Measurements from ENCODE around the gene ADORA3. TPM values are rescaled to one million over a fixed set of nuclear protein-coding genes. Genes with fewer than 3 reads are reported as not detected.
A peak's percentile ranks its signal among the peaks of the same experiment; 100 is the strongest.
"Not testable (repeated sequence)": the region's sequence is repeated elsewhere in the genome, so short reads cannot be mapped to it uniquely, and the experiment has no call there.

ADORA3 gene
- total RNA-seq, result 0.20 TPM

DNA sequence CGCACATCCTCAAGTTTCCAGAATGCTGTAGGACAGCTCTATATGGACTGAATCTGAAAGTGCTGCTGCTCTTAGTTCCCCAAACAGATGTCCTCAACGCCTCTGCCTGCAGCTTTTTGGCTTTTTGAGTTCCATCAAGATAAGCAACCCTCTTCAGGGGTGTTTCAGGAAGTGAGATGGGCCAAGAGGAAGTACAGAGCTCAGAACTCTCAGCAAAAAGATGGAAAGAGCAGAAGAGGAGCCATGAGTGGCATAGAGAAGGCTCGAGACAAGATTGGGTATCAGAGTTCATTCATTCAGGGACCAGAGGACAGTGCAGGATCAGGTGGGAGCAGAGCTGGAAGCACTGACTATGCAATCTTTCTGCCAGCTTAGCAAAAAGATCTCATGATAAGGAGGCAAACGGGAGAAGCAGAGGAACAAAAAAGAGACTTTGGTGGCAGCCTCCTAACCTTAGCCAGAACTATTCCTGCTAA, at the start of gene ADORA3, which contains the start of gene TMIGD3:
Gene ADORA3 (minus strand): TSS at position 49 of the 476 bp plus-strand sequence. CDS start 279 bp downstream, outside the sequence.
Gene TMIGD3 (minus strand): TSS at position 49 of the 476 bp plus-strand sequence. CDS start 279 bp downstream, outside the sequence.
- no peak for DNase-seq

DNA sequence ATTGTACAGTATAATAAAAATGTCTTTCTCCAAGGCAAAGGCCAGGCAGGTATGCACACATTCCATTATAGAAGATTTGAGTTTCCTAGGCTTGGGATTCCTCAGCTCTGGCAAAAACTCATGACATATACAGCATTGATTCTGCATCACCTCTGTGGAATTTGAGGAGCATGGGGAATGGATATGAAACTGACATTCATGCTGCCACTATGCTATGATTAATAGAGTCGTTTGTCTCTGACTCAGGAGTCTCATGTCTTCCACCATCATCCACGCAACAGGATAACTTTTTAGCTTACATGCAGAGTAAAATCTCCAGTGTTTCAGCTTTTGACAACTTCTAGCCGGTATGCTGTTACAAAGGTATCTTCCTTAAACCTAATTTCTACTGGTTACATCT, 49.8 kb upstream of the ADORA3 start:
- no peak for DNase-seq

DNA sequence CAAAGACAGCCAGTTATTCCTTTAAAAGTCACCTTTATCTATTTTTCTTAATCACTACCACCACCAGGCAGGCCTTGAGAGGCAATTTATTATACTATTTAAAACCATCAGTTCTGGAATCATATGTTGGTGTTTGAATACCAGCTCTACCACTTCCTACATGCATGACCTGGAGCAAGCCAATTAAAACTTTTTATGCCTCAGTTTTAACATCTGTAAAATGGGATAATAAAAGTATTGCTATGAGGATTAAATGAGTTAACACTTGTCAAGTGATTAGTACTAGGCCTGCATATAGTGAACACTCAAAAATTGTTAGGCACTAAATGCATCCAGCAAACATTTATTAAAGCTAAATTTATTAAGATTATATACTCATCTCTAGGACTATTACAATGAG, 49.2 kb upstream of the ADORA3 start:
- no peak for DNase-seq

DNA sequence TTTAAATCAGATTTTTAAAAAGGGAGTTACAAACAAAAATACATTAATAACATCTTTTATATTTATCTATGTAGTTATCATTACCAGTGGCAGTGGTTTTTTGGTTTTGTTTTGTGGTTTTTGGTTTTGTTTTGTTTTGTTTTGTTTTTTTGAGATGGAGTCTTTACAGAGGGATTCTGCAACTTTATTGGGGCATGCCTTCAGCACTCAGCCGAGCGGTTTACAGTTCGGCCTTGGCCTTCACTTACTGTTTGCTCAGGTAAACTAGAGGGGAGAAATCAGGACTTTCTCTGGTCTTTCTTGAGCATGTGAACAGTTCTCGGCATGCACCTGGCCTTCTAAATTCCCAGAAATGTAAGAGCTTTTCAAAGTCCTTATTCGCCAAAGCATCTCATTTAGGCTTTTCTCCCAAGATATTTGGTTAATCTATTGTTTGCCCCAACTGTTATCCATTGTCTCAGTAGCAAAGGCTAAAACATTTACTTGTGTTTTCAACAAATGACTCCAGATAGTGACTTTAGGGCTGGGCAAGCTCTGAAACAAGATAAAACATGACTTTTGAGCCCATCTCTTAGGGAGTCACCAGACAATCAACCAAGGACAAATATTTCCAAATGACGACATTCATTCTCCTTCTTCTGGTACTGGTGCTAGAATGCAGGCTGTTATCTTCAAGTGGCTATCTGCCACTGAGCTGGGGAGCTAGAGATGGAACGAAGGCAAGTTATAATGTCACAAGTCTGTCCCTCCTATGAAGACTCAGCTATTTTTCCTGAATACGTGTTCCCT, 48.4 kb upstream of the ADORA3 start:
- no peak for DNase-seq

DNA sequence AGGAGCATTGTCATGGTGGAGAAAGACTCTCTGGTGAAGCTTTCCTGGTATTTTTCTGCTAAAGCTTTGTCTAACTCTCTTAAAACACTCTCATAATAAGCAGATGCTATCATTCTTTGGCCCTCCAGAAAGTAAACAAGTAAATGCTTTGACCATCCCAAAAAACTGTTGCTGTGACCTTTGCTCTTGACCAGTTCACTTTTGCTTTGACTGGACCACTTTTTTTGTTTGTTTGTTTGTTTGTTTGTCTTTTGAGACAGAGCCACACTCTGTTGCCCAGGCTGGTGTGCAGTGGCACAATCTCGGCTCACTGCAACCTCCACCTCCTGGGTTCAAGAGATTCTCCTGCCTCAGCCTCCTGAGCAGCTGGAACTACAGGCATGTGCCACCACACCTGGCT, 44.4 kb upstream of the ADORA3 start:
- not testable (repeated sequence) for DNase-seq

DNA sequence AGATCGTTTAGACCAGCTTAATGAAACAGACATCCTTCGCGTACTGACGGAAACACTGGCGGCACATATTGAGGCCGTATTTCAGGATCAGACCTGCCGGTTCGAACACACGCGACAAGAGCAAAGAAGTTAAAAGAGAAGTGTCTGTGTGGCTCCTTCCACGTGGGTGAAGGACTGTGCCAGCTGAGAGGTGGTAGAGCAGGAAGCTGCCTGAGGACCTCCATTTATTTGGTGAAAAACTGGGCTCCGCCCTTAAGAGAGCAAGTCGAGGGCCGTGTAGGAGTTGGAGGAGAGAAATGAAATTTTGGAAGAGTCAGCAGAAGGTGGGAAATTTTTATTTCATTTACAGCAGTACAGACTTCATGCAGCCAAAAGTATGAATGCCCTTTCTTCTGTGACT, 38.8 kb upstream of the ADORA3 start:
- DNase-seq, result no peak

DNA sequence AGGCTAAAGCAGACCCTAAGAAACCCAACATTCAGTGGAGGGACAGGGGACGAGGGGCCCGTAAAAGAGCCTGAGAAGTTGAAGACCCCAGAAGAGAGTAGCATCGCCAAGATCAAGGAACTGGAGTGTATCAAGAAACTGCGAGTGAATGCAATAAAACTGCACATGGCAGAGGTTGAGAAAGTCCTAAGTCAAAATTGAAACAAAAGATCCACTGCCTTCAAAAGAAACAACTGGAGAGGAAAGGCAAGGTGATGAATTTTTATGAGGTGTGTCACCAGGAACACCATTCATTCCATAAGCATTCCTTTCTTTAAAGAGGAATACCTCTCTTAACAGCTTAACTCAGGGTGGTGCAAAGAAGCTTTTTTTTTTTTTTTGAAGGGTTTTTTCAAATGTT, 38.3 kb upstream of the ADORA3 start:
- DNase-seq, result no peak

DNA sequence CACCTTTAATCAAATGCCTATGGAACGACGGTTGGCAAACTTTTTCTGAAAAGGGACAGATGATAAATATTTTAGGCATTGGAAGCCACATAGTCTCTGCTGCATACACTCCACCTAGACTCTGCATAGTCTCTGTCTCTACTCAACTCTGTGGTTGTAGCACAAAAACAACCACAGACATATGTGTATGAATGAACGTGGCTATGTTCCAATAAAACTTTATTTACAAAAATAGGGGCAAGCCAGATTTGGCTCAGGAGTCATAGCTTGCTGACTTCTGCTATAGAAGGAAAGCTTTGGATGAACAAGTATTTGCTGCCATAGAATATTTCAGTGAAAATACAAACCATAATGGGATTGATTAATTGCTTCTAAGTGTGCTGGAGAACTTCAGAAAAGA, 37.5 kb upstream of the ADORA3 start:
- no peak for DNase-seq

DNA sequence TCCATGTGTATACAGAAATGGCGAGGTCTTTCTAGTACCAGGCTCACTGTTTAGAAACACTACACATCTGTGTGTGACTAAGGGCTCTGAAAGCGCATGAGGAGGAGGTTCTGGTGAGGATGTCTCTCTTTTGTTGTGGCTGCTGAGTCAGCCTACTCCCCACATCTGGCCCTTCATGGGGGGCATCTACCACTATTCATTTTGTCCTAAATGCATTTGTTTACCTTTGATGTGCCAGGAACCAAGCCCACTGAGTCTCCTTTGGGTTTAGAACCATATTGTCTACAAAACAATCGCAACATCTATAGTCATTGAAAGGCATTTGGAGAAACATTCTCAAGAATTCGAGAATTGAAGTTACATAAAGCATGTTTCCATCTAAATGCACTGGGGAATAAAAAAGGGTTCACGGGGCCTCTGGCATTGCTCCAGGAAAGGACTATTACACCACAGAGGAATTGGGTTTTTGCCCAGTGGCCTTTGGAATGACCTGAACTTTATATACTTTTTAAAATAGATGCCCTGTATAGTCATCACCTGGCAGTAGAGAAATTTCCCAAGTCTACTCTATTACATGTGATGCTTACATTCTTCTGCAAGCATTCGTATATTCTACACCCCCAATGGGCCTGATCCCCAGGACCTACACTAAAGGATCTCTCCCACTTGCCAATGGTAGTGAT, 35.1 kb upstream of the ADORA3 start:
- no peak for DNase-seq

DNA sequence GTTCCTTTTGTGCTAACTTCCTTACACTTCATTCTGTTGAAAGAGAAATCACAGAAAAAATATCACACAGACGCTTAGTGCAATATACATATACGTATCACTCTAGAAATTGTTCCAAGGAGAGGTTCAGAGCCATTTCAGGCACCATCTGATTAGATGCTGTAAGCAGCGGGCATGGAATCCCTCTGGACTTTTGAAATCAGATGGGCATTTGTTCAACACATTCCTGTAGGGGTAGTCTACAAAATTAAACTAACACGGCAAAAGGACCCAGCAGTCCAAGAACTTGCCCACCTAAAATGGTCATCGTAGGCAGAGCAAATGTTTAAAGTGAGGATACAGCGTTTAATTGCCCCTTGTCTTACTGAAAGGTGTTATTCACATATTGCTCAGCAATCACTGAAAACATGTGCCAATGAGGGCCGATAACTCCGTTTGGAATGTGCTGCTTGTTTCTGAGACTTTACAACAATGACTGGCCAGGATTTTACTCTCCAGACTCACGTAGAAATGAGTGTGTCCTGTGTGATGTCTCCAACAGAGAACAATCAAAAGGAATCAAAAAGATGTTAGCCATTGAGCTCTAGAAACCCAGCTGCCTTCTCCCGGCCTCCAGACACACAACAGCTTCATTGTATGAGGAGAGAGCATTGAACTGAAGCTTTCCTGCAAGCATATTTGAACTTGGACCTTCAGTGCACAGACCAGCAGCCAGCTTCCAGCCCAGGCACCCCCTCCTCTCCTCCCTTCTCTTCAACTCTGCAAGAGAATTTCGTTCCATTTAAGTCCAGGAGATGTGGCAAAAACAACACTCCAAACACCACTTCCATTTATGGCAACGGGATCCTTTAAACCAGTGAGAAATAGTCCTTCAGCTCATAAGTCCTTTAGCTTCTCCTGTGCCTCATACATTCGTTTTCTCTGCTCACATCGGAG, 32.1 kb upstream of the ADORA3 start:
- no peak for DNase-seq

DNA sequence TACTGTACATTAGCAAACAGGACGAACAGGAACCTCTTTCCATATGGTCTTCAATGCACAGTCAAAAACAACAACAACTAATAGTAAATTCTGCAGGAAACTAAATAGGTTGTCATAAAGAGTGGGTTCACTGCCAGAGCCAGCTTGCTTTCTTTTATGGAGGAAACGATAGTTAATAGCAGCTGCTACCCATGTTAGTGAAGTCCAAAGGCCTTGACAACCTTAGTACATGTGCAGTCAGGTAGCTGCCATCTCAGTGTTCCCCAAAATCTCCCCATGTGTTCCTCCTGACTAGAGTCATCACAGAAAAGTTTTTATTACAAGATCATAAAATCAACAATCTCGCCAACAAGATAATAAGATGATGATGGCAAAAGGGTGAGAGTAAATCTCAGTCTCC, 16.6 kb upstream of the ADORA3 start:
- DNase-seq, result no peak

DNA sequence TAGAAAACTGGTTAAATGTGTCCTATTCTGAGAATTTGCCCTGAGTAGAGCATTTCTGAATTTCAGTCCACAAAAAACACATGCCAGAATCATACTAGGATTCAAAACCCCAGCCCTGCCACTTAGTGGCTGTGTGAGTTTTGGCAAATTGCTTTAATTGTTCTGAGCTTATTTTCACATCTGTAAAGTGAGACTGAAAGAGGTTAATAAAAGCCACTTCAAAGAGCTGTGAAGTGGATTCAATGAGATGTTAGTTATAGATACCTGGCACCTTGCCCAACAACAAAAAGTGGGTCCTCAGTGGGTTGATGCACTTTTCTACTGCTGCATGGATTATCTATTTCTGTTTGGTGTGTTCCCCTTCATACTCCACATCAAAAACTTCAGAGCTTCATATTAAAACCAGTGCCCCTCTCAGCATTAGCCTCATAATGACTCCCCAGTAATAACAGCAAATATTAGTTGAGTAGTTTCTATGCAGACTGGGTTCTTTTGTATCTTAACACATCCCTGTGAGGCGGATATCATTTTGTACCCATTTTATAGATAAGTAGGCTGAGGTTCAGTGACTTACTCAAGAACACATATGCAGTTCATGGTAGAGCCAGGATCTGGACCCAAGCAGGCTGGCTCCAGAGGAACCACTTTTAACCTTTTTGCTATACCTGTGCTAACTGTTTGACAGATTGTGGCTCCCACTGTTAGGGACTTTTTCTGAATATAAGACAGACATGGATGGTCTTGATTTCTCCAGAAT, 14.2 kb upstream of the ADORA3 start:
- DNase-seq, result no peak

DNA sequence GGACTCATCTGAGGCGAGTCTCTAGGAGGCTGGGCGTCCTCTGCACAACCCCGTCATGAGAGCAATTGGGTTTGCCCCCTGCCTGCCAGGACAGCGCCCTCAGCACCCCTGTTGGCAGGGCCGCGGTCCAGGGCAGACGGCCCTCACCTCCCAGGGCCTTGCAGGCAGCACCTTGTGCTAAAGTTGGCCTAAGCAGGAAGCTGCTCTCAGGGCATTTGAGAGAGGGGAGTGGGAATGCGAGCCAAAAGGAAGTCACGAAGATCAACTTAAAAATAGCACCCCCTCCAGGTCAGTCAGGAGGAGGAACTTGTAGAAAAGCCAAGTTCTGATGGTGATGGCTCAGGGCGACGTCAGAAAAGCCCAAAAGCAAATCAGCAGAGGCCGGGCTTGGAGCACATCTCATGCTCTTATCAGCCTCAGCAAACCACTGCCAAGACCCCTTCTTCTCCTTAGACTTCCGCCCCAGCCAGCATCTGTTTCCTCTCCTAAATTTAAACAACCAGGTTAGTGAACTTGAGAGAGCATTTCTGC, 12.6 kb upstream of the ADORA3 start:
- DNase-seq, result peak; percentile 21

DNA sequence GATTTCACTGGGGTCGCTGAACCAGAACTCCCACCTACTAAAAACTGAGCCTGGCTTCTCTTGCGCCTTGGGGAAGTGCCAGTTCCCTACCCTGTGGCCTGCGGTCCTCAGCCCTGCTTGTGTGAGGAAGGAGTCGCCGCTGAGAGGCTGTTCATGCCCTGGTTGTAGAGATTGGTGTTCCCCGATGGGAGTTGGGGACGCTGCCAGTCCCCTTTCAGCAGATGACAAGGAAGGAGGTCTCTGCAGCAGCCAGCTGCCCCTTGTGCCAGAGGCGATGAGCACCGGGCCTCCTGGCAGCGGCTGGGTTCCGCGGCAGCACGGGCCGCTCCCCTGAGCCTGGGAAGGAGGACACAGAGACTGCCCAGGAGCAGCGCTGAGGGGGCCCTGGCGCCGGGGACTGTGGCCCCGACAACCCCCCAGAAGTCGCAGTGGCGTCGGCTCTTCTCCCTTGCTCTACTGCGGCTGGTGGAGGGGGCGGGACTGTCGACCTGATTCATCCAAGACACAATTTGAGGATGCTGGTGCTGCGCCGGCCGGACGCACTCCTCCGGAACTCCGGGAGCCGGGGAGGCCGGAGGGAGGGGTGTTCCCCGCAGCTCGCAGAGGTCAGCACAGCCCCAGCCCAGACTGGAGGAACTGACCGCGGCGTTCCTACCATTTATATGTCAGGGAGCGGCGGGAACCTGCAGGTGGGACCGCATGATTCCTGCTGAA, 12.0 kb upstream of the ADORA3 start:
- no peak for DNase-seq

DNA sequence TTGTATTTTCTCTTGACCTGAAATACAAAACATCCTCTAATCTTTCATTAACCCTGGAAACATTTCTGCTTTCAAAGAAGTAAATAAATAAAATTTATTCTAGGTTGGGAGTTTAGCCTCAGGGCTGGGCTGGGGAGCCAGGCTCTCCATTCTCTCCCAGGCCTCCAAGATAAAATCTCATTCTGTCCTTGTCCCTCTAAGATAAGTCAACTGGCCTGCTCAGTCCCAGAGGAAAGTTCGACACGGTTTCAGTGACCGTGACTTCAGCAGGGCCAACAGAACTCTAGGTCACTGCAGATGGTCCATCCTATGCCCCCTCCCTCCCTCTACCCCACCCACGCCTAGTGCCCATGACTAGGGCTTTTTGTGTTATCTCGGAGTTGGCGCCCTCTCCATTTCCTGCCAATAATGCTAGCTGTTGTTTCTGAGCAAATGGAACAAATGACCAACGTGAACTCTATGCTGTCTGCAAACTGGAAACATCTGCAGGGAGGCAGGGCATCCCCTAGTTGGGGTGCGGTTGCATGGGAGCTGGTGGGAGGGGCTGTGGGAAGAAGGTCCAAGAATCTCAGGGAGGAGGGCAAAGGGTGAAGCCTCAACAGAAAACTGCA, 10.1 kb upstream of the ADORA3 start:
- peak; percentile 28 for DNase-seq

DNA sequence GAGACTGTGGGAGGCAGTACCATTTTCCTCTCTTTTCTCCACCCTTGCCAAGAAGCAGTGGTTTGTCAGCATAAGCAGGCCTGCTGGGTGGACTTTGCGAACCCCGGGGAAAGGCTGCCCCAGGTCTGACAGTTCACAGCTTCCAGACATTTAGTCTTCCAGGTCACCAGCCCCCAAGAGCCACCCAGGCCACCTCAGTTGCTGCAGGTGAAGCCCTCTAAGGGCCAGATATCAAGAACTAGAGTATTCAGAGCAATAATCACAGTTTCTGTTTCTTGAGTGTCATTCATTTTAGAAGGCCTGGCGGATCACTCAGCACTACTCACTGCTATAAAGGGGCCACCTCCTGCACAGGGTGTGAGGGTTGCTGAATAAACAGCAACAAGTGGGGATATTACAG, 9.5 kb upstream of the ADORA3 start:
- no peak for DNase-seq

DNA sequence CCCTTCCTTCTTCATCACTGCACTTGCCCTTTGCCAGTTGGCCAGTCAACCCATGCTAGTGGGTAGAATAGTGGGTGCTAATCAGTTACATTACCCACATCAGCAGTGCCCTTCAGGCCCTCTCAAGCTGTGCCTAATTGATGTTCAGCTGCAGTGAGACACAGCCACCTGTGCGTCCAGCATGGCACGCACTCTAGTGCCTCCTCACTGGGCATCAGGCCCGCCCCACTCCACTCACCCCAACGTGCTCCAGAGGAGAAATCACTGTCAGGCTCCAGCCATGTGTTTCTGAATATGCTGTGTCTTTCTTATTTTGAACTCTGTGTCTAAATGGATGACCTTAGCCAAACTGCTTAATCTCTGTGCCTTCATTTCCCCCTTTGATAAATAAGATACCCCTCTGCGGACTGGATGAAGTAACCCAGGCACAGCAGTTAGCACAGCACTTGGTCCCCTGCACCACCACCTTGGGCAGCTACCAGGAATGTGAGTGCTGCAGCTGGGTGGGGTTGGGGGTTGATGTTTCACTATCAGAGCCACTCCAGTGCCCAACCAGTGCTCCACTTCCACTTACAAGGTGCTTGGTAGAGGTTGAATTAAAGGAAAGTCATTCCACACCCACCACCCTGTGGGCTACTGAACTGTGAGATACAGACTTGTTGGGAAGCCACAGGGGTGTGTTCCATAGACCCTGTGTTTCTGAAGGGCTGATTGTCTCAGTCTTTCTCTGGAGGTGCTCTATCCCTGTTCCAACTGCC, 8.9 kb upstream of the ADORA3 start:
- DNase-seq, result no peak

DNA sequence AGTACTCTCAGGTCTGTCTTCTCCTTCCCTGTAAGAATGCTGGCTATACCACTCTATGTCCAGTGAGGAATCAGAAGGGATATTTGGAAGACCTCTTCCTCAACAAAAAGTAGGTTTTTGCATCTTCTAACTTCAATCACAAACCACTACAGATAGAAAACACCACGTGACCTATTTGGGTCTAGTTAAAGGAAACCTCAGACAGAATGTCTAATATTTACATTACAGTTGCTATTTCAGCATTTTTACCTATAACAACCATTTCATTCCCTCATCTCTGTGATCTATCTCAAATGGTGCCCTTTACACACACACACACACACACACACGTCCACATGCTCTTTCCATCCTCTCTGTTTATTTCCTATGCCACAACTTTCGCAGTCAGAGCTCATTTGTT, 7.9 kb upstream of the ADORA3 start:
- DNase-seq, result no peak

DNA sequence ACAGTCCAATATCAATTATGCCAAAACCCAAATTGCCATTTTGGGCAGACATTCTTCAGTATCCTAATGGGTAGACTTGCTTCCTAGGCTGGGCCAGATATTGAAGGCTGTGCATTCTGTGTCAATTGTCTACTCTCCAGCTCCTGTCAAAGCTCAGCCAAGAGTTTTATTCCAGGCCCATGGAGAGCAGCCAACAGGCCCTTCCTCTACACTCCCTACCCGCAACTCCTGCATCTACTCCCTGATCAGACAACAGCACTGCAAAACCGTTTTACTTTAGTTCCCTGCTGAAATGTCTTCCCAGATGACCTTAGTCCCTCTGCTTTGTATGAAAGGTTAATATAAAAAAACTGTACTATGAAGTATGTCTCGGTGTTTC, 6.6 kb upstream of the ADORA3 start:
- no peak for DNase-seq
